Hindlimb muscle (tissue), 1 donor: Measurements from ENCODE around the gene MARCHF5. TPM values are rescaled to one million over a fixed set of nuclear protein-coding genes. Genes with fewer than 3 reads are reported as not detected.
A peak's percentile ranks its signal among the peaks of the same experiment; 100 is the strongest.

ENCODE experiments used
- DNase-seq: peaks from one replicate; pipeline ENCODE4 v3.0.0-alpha.2; 2013
- polyA plus RNA-seq: library from polyadenylated mRNA; unstranded; fragments of 120-200 nt; gene quantifications from one replicate; pipeline ENCODE4 v1.2.1, GENCODE V29; 2013; ENCODE audit not compliant: insufficient read length

Gene MARCHF5
- polyA plus RNA-seq, result 32.9 TPM

GRCh38 chr10:92290837-92291615, at the start of gene MARCHF5, which contains the start of gene CPEB3:
Gene MARCHF5 (plus strand): TSS chr10:92291167. CDS start chr10:92291495, 328 bp downstream.
Gene CPEB3 (minus strand): TSS chr10:92291078. CDS start chr10:92240350, 50,728 bp downstream.
- peak; percentile 96 for DNase-seq

- no peak for DNase-seq
Measured at GRCh38 chr10:92241501-92241900, 49.5 kb upstream of the MARCHF5 start.

- no peak for DNase-seq
Measured at GRCh38 chr10:92242380-92242779, 48.6 kb upstream of the MARCHF5 start.

GRCh38 chr10:92242910-92243671, 47.9 kb upstream of the MARCHF5 start:
- DNase-seq, result peak; percentile 59

- DNase-seq, result no peak
Measured at GRCh38 chr10:92244796-92245195, 46.2 kb upstream of the MARCHF5 start.

- no peak for DNase-seq
Measured at GRCh38 chr10:92248566-92248965, 42.4 kb upstream of the MARCHF5 start.

GRCh38 chr10:92263396-92263795, 27.6 kb upstream of the MARCHF5 start:
- no peak for DNase-seq

- no peak for DNase-seq
Measured at GRCh38 chr10:92264249-92264648, 26.7 kb upstream of the MARCHF5 start.

- no peak for DNase-seq
Measured at GRCh38 chr10:92265687-92266258, 25.2 kb upstream of the MARCHF5 start.

- no peak for DNase-seq
Measured at GRCh38 chr10:92267343-92267742, 23.6 kb upstream of the MARCHF5 start.

GRCh38 chr10:92268748-92269147, 22.2 kb upstream of the MARCHF5 start:
- DNase-seq, result no peak

GRCh38 chr10:92274071-92274470, 16.9 kb upstream of the MARCHF5 start:
- no peak for DNase-seq

- peak; percentile 15 for DNase-seq
Measured at GRCh38 chr10:92278996-92279696, 11.8 kb upstream of the MARCHF5 start.

- DNase-seq, result no peak
Measured at GRCh38 chr10:92284112-92284704, 6.8 kb upstream of the MARCHF5 start.

- peak; percentile 53 for DNase-seq
Measured at GRCh38 chr10:92290076-92290836, 711 bp upstream of the MARCHF5 start.

GRCh38 chr10:92291616-92291865, 574 bp downstream of the MARCHF5 start:
- DNase-seq, result no peak

GRCh38 chr10:92291921-92292845, 1.2 kb downstream of the MARCHF5 start:
- peak; percentile 65 for DNase-seq

- no peak for DNase-seq
Measured at GRCh38 chr10:92298487-92298886, 7.5 kb downstream of the MARCHF5 start.

- no peak for DNase-seq
Measured at GRCh38 chr10:92303096-92303495, 12.1 kb downstream of the MARCHF5 start.

- no peak for DNase-seq
Measured at GRCh38 chr10:92304061-92304460, 13.1 kb downstream of the MARCHF5 start.
